Esophagus muscularis mucosa (tissue), 4 donors: ENCODE data around the gene AIG1. TPM values are rescaled to one million over a fixed set of nuclear protein-coding genes. Genes with fewer than 3 reads are reported as not detected.
"Not testable (repeated sequence)": the region's sequence is repeated elsewhere in the genome, so short reads cannot be mapped to it uniquely, and the experiment has no call there.

Experiments
- DNase-seq: peaks from one replicate; pipeline ENCODE4 v3.0.0-alpha.2; 2017; ENCODE audit errors: extremely low spot score
- H3K27ac ChIP-seq, 4 donors: fragments of 200-600 bp; sonication (generic); replicated peaks in 1 of 4; 1 replicate in 3 of 4; 2 replicates in 1 of 4; pipeline ENCODE4 v1.5.1; 2016 to 2019; ENCODE audit warnings: mild to moderate bottlenecking in 1 of 4
- H3K27me3 ChIP-seq, 4 donors: fragments of 200-600 bp; sonication (generic); one replicate each; pipeline versions ENCODE4 v1.5.1 to v1.6.0; 2016 to 2019
- H3K36me3 ChIP-seq, 4 donors: fragments of 200-600 bp; sonication (generic); one replicate each; pipeline ENCODE4 v1.5.1; 2016 to 2019
- H3K4me1 ChIP-seq, 4 donors: fragments of 200-600 bp; sonication (generic); one replicate each; pipeline ENCODE4 v1.5.1; 2016 to 2019
- H3K4me3 ChIP-seq, 4 donors: fragments of 200-600 bp; sonication (generic); 1 replicate in 2 of 4; 2 replicates in 2 of 4; pipeline ENCODE4 v1.5.1; 2016 to 2019; ENCODE audit warnings: mild to moderate bottlenecking in 4 of 4, moderate library complexity in 1 of 4
- H3K9me3 ChIP-seq, 4 donors: fragments of 200-600 bp; sonication (generic); 1 replicate in 3 of 4; 2 replicates in 1 of 4; pipeline ENCODE4 v1.5.1; 2016 to 2019
- CTCF ChIP-seq, 3 experiments: fragments of 200-600 bp in 2 of 3; fragments of 450-650 bp in 1 of 3; sonication (generic) in 2 of 3; IDR thresholded peaks; one replicate each; pipeline ENCODE4 v1.5.1; 2017 to 2019; ENCODE audit warnings: antibody characterized with exemption in 3 of 3, mild to moderate bottlenecking in 2 of 3, moderate library complexity in 1 of 3
- EP300 ChIP-seq: sonication (generic); formaldehyde crosslinking; IDR thresholded peaks from one replicate; pipeline ENCODE4 v1.6.1; 2017; ENCODE audit warnings: antibody characterized with exemption
- POLR2A ChIP-seq: fragments of 450-650 bp; IDR thresholded peaks from one replicate; pipeline ENCODE4 v1.6.1; 2017; ENCODE audit warnings: antibody characterized with exemption, moderate library complexity, mild to moderate bottlenecking, low read depth
- POLR2AphosphoS5 ChIP-seq, 2 donors: sonication (generic); formaldehyde crosslinking; IDR thresholded peaks; one replicate each; pipeline ENCODE4 v1.6.1; 2017; ENCODE audit warnings: antibody characterized with exemption in 2 of 2
- WGBS: methylation state at CpG from one replicate; pipeline ENCODE4 v1.1.5; 2018; 5-methylcytosine and 5-hydroxymethylcytosine counted together
- intact Hi-C: fragments of 100-400 bp; cut with DNase I; formaldehyde crosslinking; loops from one replicate; pipeline ENCODE4 v1.15.1; 2023
- total RNA-seq, 4 donors: library from RNA; depleted of rRNA; stranded (reverse); fragments of >200 nt; gene quantifications; one replicate each; pipeline versions ENCODE4 v1.1.0 to v1.2.1, GENCODE V29; 2016

The AIG1 gene
- total RNA-seq, 4 donors from 2014 or later: 21.0 to 26.3 (median 23.4) TPM

DNA sequence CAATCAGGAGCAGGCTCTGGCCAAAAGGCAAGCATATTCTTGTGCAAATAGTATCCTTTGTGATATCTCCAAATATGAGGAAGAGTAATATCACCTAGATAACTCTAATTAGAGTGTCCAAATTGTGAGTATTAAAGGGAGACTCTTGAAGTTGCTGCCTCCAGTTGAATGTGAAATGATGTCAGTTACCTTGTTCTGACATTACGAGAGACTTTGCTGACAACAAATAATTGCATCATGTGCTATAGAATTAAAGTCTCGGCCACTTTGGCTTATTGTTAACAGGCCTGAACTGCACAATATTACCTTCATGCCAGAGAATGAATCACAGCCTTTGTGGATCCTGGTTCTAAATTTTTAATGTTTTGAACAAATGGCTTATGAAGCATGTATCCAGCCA, 106.5 kb downstream of the AIG1 start:
- H3K36me3 ChIP-seq: peaks cover 0 to 10% (median 5%) of the 10 kb centered on the region in 4 donors
- no peaks in the 10 kb centered on the region for H3K27me3 ChIP-seq
- no peak overlapping the region for H3K27ac ChIP-seq
- TF ChIP-seq POLR2A (no peak), CTCF (IDR thresholded peaks at IDR 0.05) (no peak), POLR2AphosphoS5 (IDR thresholded peaks at IDR 0.05) (no peak), EP300 (no peak)
- H3K4me3 ChIP-seq: no peak overlapping the region
- H3K4me1 ChIP-seq: no peaks in the 10 kb centered on the region
- H3K9me3 ChIP-seq: no peaks in the 10 kb centered on the region
- 86% methylated on average over 2 of the region's 2 CpGs for WGBS
- DNase-seq: no peak
- intact Hi-C loops: no loop called here

GRCh38 chr6:143168396-143168816, 107.7 kb downstream of the AIG1 start:
- 85% methylated on average over 4 of the region's 4 CpGs for WGBS
- H3K27me3 ChIP-seq: not testable (repeated sequence)

GRCh38 chr6:143169440-143169839, 108.8 kb downstream of the AIG1 start:
- H3K27ac ChIP-seq: no peak overlapping the region

More at GRCh38 chr6:143168396-143168816, 107.7 kb downstream of the AIG1 start:
- intact Hi-C loops, DNase-seq, H3K4me3 ChIP-seq, H3K27ac ChIP-seq, H3K9me3 ChIP-seq, H3K4me1 ChIP-seq: not testable (repeated sequence)
- peaks cover 0 to 10% (median 6%) of the 10 kb centered on the region in 4 donors for H3K36me3 ChIP-seq

DNA sequence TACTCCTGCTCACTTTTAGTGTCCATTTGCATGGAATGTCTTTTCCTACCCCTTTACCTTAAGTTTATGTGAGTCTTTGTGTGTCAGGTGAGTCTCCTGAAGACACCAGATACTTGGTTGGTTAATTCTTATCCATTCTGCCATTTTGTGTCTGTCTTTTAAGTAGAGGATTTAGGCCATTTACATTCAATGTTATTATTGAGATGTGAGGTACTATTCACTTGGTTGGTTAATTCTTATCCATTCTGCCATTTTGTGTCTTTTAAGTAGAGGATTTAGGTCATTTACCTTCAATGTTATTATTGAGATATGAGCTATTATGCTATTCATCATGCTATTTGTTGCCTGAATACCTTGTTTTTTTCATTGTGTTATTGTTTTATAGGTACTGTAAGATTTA, 113.8 kb downstream of the AIG1 start:
- Histone ChIP-seq H3K4me3 (no peak overlapping the region), H3K27ac (no peak overlapping the region), H3K36me3 (peaks cover 0 to 7% (median 3%) of the 10 kb centered on the region in 4 donors), H3K9me3 (no peaks in the 10 kb centered on the region), H3K4me1 (no peaks in the 10 kb centered on the region), H3K27me3 (no peaks in the 10 kb centered on the region)
- TF ChIP-seq EP300 (no peak), POLR2AphosphoS5 (IDR thresholded peaks at IDR 0.05) (no peak), POLR2A (no peak), CTCF (IDR thresholded peaks at IDR 0.05) (no peak)
- intact Hi-C loops: no loop called here
- DNase-seq: no peak

More at GRCh38 chr6:143169440-143169839, 108.8 kb downstream of the AIG1 start:
- H3K27me3 ChIP-seq: no peaks in the 10 kb centered on the region
- intact Hi-C loops: no loop called here
- H3K9me3 ChIP-seq: no peaks in the 10 kb centered on the region
- peaks cover 0 to 10% (median 6%) of the 10 kb centered on the region in 4 donors for H3K36me3 ChIP-seq
- no peak for TF ChIP-seq POLR2A
- TF ChIP-seq CTCF (IDR thresholded peaks at IDR 0.05): no peak
- TF ChIP-seq EP300: no peak
- TF ChIP-seq POLR2AphosphoS5 (IDR thresholded peaks at IDR 0.05): no peak
- no peak for DNase-seq
- H3K4me1 ChIP-seq: no peaks in the 10 kb centered on the region
- H3K4me3 ChIP-seq: no peak overlapping the region

- Histone ChIP-seq H3K4me3 (no peak overlapping the region), H3K4me1 (peaks cover 0 to 2% (median 0%) of the 10 kb centered on the region in 4 donors), H3K36me3 (peaks cover 0 to 7% (median 3%) of the 10 kb centered on the region in 4 donors), H3K9me3 (no peaks in the 10 kb centered on the region), H3K27me3 (no peaks in the 10 kb centered on the region), H3K27ac (no peak overlapping the region)
- DNase-seq: no peak
- 97% methylated on average over 1 of the region's 1 CpG for WGBS
- TF ChIP-seq EP300: no peak
- no peak for TF ChIP-seq CTCF (IDR thresholded peaks at IDR 0.05)
- no peak for TF ChIP-seq POLR2AphosphoS5 (IDR thresholded peaks at IDR 0.05)
- no peak for TF ChIP-seq POLR2A
- intact Hi-C loops: no loop called here
Observed at GRCh38 chr6:143174951-143175350, 114.3 kb downstream of the AIG1 start.
